Occipital lobe (tissue), 2 donors: Measurements from ENCODE around the gene GIPC3. TPM values are rescaled to one million over a fixed set of nuclear protein-coding genes. Genes with fewer than 3 reads are reported as not detected.
"Not testable (repeated sequence)": the region's sequence is repeated elsewhere in the genome, so short reads cannot be mapped to it uniquely, and the experiment has no call there.

Source experiments
- DNase-seq: peaks from one replicate; lab custom pipeline; 2025; lab: John Stamatoyannopoulos, UW
- total RNA-seq: library from RNA; depleted of rRNA; stranded (reverse); fragments of >200 nt; gene quantifications from one replicate; pipeline ENCODE4 v1.2.3, GENCODE V29; 2014

GIPC3 gene
- total RNA-seq, 1 donor from 2014 or later: not detected

GRCh38 chr19:3618144-3618810 is 33.0 kb downstream of the GIPC3 start:
- DNase-seq: no peak

- DNase-seq: no peak
Measured at GRCh38 chr19:3618811-3619630, 33.7 kb downstream of the GIPC3 start.

- DNase-seq: no peak
Measured at GRCh38 chr19:3619631-3620012, 34.3 kb downstream of the GIPC3 start.

- DNase-seq: no peak
Measured at GRCh38 chr19:3620145-3620816, 35.0 kb downstream of the GIPC3 start.

GRCh38 chr19:3620817-3621547 is 35.7 kb downstream of the GIPC3 start:
- DNase-seq: no peak

GRCh38 chr19:3621689-3622088 is 36.4 kb downstream of the GIPC3 start:
- DNase-seq: no peak

GRCh38 chr19:3622224-3622623 is 36.9 kb downstream of the GIPC3 start:
- DNase-seq: no peak

- DNase-seq: no peak
Measured at GRCh38 chr19:3623716-3624115, 38.4 kb downstream of the GIPC3 start.

GRCh38 chr19:3625996-3626472 is 40.8 kb downstream of the GIPC3 start:
- no peak for DNase-seq

- DNase-seq: peak; percentile 97
Measured at GRCh38 chr19:3626473-3627350, 41.4 kb downstream of the GIPC3 start, which contains the start of gene CACTIN. Gene CACTIN, minus strand, starts transcription at chr19:3626790. Its CDS starts 28 bp downstream, at chr19:3626762.

GRCh38 chr19:3627351-3627723 is 42.1 kb downstream of the GIPC3 start:
- no peak for DNase-seq

GRCh38 chr19:3628766-3629165 is 43.5 kb downstream of the GIPC3 start:
- DNase-seq: not testable (repeated sequence)

- no peak for DNase-seq
Measured at GRCh38 chr19:3631053-3631861, 46.0 kb downstream of the GIPC3 start.

GRCh38 chr19:3632098-3632497 is 46.8 kb downstream of the GIPC3 start:
- no peak for DNase-seq

GRCh38 chr19:3632739-3633558 is 47.7 kb downstream of the GIPC3 start:
- peak; percentile 22 for DNase-seq

GRCh38 chr19:3633559-3633988 is 48.3 kb downstream of the GIPC3 start:
- DNase-seq: no peak

GRCh38 chr19:3634496-3635045 is 49.3 kb downstream of the GIPC3 start:
- DNase-seq: no peak

GRCh38 chr19:3636506-3636905 is 51.2 kb downstream of the GIPC3 start:
- no peak for DNase-seq
